Epithelial cell of proximal tubule (primary cell): Measurements from ENCODE around the gene ESRRG. TPM values are rescaled to one million over a fixed set of nuclear protein-coding genes. Genes with fewer than 3 reads are reported as not detected.

Experiments used
- DNase-seq: peaks from one replicate; pipeline ENCODE4 v3.0.0-alpha.2; 2011; ENCODE audit warnings: low read depth
- H3K4me3 ChIP-seq: 2 replicates; pipeline ENCODE4 v1.5.1; 2011; ENCODE audit warnings: low read depth, mild to moderate bottlenecking, low read length
- total RNA-seq: library from RNA; depleted of rRNA; stranded (reverse); fragments of >200 nt; gene quantifications from 2 replicates; pipeline ENCODE4 v1.2.3, GENCODE V29; 2015
- TF ChIP-seq, protein P1 (sequence below): conservative IDR thresholded peaks from 2 replicates; pipeline ENCODE4 v1.5.1; 2012; ENCODE audit warnings: low read depth, mild to moderate bottlenecking, low read length

Gene ESRRG
- total RNA-seq, 1 donor from 2014 or later = 0.52 TPM

DNA sequence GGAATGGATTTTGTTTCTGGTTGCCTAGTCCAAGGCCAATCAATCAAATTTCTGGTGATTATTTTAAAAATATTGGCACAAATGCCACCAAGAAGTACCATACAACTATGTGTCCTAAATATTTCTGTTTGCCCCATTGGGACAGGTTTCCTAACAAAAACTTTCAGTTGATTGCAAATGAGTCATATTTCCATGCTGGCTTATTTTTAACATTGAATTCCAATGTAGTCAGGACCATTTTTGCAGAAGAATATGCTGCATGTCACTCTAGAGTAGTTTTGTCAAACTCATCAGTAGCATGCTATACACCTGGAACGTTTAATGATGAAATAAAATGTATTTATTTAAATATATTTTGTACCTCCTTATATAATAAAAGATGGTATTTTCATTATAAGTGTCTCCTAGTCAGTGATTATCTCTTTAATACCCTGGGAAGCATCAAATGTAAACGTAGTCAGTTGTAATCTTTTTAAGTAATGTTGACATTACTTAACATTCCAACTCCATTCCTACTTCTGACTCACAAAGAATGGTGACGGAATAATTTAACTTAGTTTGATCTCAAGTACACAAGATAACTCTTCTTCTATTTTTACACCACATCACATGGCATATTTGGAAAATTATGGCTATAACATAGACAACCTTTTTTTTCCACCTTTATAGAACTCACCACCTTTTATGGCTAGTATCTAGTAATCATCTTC lies 261.0 kb downstream of the ESRRG start:
- TF ChIP-seq, protein P1, sequence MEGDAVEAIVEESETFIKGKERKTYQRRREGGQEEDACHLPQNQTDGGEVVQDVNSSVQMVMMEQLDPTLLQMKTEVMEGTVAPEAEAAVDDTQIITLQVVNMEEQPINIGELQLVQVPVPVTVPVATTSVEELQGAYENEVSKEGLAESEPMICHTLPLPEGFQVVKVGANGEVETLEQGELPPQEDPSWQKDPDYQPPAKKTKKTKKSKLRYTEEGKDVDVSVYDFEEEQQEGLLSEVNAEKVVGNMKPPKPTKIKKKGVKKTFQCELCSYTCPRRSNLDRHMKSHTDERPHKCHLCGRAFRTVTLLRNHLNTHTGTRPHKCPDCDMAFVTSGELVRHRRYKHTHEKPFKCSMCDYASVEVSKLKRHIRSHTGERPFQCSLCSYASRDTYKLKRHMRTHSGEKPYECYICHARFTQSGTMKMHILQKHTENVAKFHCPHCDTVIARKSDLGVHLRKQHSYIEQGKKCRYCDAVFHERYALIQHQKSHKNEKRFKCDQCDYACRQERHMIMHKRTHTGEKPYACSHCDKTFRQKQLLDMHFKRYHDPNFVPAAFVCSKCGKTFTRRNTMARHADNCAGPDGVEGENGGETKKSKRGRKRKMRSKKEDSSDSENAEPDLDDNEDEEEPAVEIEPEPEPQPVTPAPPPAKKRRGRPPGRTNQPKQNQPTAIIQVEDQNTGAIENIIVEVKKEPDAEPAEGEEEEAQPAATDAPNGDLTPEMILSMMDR = no peak
- no peak for DNase-seq
- no peak overlapping the region for H3K4me3 ChIP-seq

DNA sequence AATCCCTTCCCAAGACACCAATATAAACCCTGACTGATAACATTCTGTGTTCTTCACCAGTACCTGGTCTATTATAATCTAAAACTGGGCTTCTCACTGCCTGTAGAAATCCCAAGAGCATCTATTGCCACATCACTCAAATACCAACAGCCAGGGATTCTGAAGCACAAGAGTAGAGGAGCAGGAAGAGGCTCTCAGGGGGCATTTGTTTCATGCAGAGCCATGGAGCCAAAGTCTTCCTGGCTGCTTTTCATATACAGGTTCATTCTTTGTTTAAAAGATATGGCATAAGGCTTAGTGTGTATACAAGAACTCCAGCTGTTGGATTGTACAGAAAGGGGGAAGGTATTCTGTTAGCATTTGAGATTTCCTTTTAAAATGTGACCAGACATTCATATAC lies 261.8 kb downstream of the ESRRG start:
- no peak overlapping the region for H3K4me3 ChIP-seq
- TF ChIP-seq, protein P1 = no peak
- no peak for DNase-seq

DNA sequence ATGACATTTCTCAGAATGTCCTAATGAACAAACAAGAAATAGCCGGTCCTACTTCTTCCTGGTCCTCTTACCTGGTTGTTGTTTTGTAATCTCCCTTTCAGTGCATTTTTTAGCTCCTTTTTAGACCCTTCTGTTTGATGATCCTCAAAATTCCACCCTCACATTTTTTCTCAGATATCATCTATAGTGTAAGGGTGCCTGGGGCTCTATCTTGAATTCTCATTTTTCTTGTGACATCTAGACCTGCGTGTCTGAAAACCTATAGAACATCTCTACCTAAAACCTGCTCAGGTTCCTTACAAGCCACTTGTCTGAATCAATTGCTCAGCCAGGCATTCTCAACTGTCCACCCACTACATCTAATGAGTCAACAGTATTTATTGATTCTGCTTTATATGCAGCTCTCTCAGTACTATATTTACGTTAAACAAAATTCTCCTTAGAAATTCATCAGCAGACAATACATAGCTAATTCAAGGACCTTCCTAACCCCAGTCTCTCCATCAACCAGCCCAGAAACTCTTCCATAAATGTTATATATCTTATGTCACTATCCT lies 263.5 kb downstream of the ESRRG start:
- no peak for DNase-seq
- TF ChIP-seq, protein P1 = no peak
- H3K4me3 ChIP-seq = no peak overlapping the region

DNA sequence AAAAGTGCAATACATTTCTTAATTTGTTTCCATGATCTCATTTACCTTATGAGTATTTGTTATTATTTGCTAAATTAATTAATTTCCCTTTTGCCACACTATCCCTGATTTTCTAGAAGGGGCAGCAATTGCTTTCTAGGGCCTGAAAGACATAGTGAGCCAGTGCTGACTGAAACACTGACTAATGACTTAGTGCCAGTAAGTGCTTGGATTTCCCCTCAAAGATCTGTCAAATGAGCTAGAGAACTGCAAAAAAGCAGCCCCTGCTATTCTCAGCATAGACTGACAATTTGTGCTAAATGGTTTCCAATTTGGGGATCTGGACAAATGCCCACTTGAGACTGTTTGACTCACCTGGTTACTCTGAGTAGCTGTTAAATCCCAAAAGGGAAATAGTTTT lies 264.4 kb downstream of the ESRRG start:
- DNase-seq = no peak
- TF ChIP-seq, protein P1 = no peak
- no peak overlapping the region for H3K4me3 ChIP-seq

DNA sequence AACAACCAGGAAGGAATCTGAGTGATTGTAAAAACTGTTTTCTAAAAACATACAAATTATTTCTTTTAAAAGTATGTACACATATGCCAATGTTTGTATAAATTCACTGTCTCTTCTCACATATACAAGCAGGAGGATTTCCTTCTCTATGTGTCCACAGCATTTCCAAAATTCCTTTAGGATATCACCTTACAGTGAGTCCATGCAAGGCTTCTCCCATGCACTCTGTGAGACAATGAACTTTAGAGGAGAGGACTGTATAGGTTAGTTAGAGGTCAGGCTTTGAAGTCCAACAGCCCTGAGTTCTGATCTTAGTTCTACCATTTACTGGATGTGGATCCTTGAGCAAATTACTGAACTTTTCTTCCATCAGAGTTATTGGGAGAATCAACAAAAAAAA lies 265.9 kb downstream of the ESRRG start:
- DNase-seq = no peak
- TF ChIP-seq, protein P1 = no peak
- no peak overlapping the region for H3K4me3 ChIP-seq

DNA sequence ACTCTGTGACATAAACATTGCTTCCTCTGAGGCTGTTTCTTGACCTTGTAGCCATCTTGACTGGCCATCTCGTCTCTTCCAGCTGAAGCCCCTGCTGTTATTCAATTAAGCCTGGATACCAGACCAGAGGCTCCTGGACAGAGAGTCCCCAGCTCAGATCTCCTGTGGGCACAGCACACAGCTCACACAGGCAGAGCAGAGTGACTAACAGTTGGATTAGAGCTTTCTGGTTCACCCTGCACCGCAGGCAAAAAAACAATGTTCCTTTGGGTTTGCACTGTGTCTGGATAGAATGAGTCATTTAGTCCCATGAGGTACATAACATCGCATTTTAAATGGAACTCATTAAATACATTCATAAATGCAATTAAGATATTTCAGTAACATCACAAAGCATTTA lies 266.5 kb downstream of the ESRRG start:
- DNase-seq = no peak
- H3K4me3 ChIP-seq = no peak overlapping the region
- TF ChIP-seq, protein P1 = no peak

DNA sequence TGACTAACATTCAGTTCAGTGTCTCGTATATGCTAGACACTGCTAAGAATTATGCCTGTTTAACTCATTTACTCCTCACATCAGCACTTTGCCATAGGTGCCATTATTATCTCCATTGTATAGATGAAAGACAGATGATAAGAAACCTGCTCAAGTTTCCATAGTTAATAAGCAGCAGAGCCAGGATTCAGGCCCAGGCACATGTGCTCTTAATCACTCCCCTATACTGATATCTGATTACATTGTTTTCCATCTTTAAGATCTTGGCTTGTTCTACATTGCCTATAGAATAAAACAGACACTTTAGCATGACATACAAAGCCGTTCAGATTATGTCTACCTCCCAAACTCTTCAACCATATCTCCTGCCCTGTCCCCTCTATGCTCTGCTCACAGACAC lies 269.5 kb downstream of the ESRRG start:
- TF ChIP-seq, protein P1 = no peak
- H3K4me3 ChIP-seq = no peak overlapping the region
- no peak for DNase-seq
